ENCODE data around the gene PRDM2.
"Not testable (repeated sequence)": the region's sequence is repeated elsewhere in the genome, so short reads cannot be mapped to it uniquely, and the experiment has no call there.

Gene PRDM2

DNA sequence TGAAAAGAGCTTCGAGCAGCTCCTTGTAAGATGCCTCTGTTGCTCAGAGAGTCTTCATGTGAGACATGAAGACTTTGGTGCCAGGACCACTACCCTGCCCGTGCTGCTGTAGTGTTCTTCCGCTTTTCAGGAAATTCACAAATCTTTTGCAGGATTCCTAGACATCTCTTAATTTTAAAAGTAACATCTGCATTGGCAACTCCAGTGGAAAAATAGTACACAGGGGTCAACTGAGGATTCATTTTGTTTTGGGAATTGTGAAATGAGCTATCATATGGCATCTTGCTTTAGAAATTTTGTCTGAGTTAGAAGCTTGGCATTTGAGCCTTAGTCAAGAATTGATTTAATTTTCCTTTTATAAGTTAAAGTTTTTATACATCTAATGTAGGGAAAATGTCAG lies 7.2 kb downstream of the PRDM2 start:
- Histone ChIP-seq H3K36me3 (no peaks in the 10 kb centered on the region), H3K27ac (no peak overlapping the region), H3K9me3 (ENCODE audit: severe bottlenecking) (no peaks in the 10 kb centered on the region), H3K4me3 (ENCODE audit: low read depth, low read length) (no peak overlapping the region), H3K27me3 (ENCODE audit: insufficient read depth, low read depth, severe bottlenecking) (no peaks in the 10 kb centered on the region)
- no peak for DNase-seq
- TF ChIP-seq CTCF (IDR thresholded peaks at IDR 0.05; ENCODE audit: low read depth, low read length): no peak

DNA sequence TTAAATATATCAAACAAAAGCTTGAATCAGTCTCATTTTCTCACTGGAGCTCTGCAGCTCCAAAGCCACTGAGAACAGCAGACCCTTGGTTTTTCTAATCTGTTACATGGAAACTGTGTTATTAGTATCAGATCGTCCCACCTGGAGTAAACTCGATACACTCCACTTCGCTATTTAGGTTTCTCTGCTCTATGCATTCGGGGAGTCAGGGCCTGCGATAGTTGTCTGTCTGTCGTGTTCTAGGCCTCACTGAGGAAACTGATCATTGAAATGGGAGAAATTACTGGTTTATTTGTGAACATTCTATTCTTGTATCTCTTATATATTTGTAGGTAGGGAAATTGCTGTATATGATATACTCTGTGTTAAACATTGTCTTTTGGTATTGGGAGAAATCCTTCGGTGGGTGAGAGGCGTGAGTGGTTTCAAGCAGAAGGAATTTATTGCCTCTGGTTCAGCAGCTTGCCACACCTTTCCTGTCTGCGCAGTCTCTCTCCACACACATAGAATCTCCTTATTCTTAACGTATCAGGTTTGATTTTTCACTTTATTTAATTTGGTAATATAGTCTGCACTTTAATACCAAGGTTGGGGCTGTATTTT lies 8.5 kb downstream of the PRDM2 start:
- no peaks in the 10 kb centered on the region for H3K36me3 ChIP-seq
- no peak overlapping the region for H3K4me3 ChIP-seq (ENCODE audit: low read depth, low read length)
- TF ChIP-seq CTCF (IDR thresholded peaks at IDR 0.05; ENCODE audit: low read depth, low read length): no peak

GRCh38 chr1:13710086-13710485 lies 10.1 kb downstream of the PRDM2 start:
- no peak for TF ChIP-seq CTCF (IDR thresholded peaks at IDR 0.05; ENCODE audit: low read depth, low read length)
- Histone ChIP-seq H3K27ac (no peak overlapping the region), H3K36me3 (no peaks in the 10 kb centered on the region), H3K9me3 (ENCODE audit: severe bottlenecking) (no peaks in the 10 kb centered on the region), H3K27me3 (ENCODE audit: insufficient read depth, low read depth, severe bottlenecking) (no peaks in the 10 kb centered on the region), H3K4me3 (ENCODE audit: low read depth, low read length) (no peak overlapping the region)
- DNase-seq: no peak

More for the DNA sequence above, 8.5 kb downstream of the PRDM2 start:
- Histone ChIP-seq H3K27ac (no peak overlapping the region), H3K27me3 (ENCODE audit: insufficient read depth, low read depth, severe bottlenecking) (no peaks in the 10 kb centered on the region), H3K9me3 (ENCODE audit: severe bottlenecking) (no peaks in the 10 kb centered on the region)
- no peak for DNase-seq

DNA sequence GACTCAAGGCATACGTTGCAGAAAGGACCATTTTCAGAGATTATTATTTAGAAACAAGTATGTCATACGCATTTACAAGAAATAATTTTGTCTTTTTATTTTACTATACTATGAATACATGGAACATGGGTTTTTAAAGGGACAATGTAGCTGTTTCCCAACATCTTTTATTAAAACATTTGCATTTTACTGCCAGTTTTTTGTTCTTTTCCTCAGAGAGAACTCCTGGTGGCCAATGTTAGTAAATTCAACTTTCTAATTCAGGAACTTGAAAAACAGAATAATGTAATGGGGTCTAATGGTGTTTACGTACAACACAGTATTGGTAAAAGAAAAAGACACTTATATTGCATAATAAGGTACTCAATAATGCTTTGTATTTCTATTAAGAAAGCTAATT lies 14.9 kb downstream of the PRDM2 start:
- no peaks in the 10 kb centered on the region for H3K36me3 ChIP-seq
- TF ChIP-seq CTCF (IDR thresholded peaks at IDR 0.05; ENCODE audit: low read depth, low read length): no peak
- H3K27me3 ChIP-seq (ENCODE audit: insufficient read depth, low read depth, severe bottlenecking): no peaks in the 10 kb centered on the region
- DNase-seq: no peak
- no peaks in the 10 kb centered on the region for H3K9me3 ChIP-seq (ENCODE audit: severe bottlenecking)
- no peak overlapping the region for H3K4me3 ChIP-seq (ENCODE audit: low read depth, low read length)
- no peak overlapping the region for H3K27ac ChIP-seq

DNA sequence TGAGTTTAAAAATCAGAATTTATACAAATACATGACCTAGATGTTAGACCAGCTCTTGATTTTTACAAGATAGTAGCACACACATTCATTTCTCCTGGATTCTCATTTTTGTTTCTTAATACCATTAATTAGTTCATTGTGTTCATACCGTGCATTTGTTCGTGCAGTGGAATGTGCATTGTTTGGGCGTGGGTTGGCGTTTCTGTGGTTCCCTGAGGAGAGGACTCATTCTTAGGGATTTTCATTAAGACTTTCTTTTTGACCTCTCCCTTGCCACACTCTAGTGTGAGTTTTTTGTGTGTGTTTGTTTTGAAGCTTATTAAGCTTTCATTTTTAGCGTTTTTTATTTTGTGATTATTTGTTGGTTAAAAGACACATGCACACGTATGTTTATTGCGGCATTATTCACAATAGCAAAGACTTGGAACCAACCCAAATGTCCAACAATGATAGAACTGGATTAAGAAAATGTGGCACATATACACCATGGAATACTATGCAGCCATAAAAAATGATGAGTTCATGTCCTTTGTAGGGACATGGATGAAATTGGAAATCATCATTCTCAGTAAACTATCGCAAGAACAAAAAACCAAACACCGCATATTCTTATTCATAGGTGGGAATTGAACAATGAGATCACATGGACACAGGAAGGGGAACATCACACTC lies 15.8 kb downstream of the PRDM2 start:
- H3K4me3 ChIP-seq (ENCODE audit: low read depth, low read length); H3K36me3 ChIP-seq; H3K9me3 ChIP-seq (ENCODE audit: severe bottlenecking); DNase-seq; H3K27me3 ChIP-seq (ENCODE audit: insufficient read depth, low read depth, severe bottlenecking); H3K27ac ChIP-seq: not testable (repeated sequence)

DNA sequence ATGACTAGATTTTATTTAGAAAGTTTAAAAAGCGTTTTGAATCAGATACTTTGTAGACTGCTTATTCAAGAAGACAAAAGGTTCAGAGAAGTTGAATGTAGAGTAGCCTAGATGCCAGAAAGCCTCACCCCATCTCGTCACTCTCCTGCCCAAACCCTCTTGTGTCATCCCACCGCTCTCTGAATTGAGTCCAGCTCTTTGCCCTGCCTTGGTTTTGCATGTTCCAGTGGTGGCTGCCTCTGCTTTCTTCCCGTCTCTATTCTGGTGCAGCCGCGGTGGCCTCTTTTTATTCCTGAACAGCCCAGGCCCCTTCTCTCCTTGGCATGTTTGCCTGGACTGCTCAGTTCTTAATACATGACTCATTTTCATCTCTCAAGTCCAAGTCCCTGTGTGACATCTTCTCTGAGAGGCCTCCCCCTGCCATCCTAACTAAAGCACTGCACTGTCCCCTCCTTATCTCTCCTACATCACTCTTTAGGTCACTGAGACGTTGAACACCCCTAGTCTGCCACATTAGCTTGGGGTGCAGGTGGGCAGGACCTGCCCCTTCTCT lies 22.9 kb downstream of the PRDM2 start:
- TF ChIP-seq CTCF (IDR thresholded peaks at IDR 0.05; ENCODE audit: low read depth, low read length): no peak
- H3K9me3 ChIP-seq (ENCODE audit: severe bottlenecking): no peaks in the 10 kb centered on the region
- H3K27ac ChIP-seq: no peak overlapping the region
- DNase-seq: no peak
- no peaks in the 10 kb centered on the region for H3K36me3 ChIP-seq
- H3K27me3 ChIP-seq (ENCODE audit: insufficient read depth, low read depth, severe bottlenecking): no peaks in the 10 kb centered on the region
- no peak overlapping the region for H3K4me3 ChIP-seq (ENCODE audit: low read depth, low read length)

All from WERI-Rb-1 (cell line).